ENCODE data around the gene SUB1.

SUB1 gene

DNA sequence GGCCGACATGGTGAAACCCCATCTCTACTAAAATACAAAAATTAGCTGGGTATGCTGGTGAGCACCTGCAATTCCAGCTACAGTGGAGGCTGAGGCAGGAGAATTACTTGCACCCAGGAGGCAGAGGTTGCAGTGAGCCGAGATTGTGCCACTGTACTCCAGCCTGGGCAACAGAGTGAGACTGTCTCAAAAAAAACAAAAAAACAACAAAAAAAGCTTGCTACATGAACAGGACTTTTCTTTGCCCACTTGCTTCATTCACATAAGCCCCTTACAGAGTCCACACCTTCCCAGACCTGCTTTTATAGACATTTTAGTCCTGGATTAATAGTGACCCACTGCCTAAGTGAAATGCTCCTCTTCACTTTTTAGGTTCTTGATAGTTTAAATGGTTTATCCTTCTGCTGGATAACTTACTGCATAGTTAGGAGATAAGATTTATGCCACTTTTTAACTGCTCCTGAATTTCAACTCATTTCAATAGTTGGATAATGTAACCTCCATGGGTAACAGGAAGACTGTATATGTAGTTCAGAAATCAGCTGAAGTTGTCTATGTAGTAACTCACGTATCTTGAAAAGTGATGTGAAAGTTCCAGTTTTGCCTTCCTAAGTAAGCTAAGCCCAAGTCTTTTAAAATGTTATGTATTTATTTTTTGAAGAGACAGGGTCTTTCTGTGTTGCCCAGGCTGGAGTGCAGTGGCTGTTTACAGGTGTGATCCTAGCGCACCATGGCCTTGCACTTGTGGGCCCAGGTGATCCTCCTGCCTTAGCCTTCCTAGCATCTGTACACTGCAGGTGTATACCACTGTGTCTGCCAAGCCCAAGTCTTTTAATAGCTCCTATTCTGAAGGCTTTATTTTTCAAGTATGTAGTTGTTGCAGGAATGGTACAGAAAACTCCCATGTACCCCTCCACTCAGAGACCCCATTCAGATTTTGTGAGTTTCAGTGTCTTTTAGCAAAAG, 19.7 kb downstream of the SUB1 start:
- Histone ChIP-seq H4K20me1 (ENCODE audit: insufficient read depth, low read length) (no peaks in the 10 kb centered on the region), H3K9me3 (ENCODE audit: low read length) (no peaks in the 10 kb centered on the region), H3K9ac (ENCODE audit: low read length) (no peak overlapping the region), H3K9me2 (ENCODE audit: low read depth, low read length) (no peaks in the 10 kb centered on the region), H3K4me3 (ENCODE audit: low read depth, low read length, poor library complexity, severe bottlenecking) (no peak overlapping the region), H3K27ac (ENCODE audit: low read depth, low read length, poor library complexity, severe bottlenecking) (no peak overlapping the region), H3K4me2 (ENCODE audit: low read length) (no peak overlapping the region), H3K4me1 (ENCODE audit: insufficient read depth, low read length, severe bottlenecking) (no peaks in the 10 kb centered on the region), H3K79me2 (ENCODE audit: insufficient read depth, low read length) (no peaks in the 10 kb centered on the region), H2AFZ (ENCODE audit: low read length) (no peak overlapping the region), H3F3A (ENCODE audit: insufficient read depth, low read length) (no peaks in the 10 kb centered on the region), H3K27me3 (ENCODE audit: insufficient read depth, low read length) (no peaks in the 10 kb centered on the region), H3K36me3 (ENCODE audit: insufficient read depth, low read length) (peaks cover 10% of the 10 kb centered on the region)
- TF ChIP-seq CTCF (IDR thresholded peaks at IDR 0.05; ENCODE audit: low read length) (no peak), EZH2 (IDR thresholded peaks at IDR 0.05; ENCODE audit: borderline replicate concordance, low read length) (no peak)

GRCh38 chr5:32605766-32606152, 20.4 kb downstream of the SUB1 start:
- Histone ChIP-seq H3K79me2 (ENCODE audit: insufficient read depth, low read length) (no peaks in the 10 kb centered on the region), H2AFZ (ENCODE audit: low read length) (no peak overlapping the region), H4K20me1 (ENCODE audit: insufficient read depth, low read length) (no peaks in the 10 kb centered on the region), H3K4me2 (ENCODE audit: low read length) (no peak overlapping the region), H3F3A (ENCODE audit: insufficient read depth, low read length) (no peaks in the 10 kb centered on the region), H3K9me3 (ENCODE audit: low read length) (no peaks in the 10 kb centered on the region), H3K9me2 (ENCODE audit: low read depth, low read length) (no peaks in the 10 kb centered on the region), H3K36me3 (ENCODE audit: insufficient read depth, low read length) (peaks cover 6% of the 10 kb centered on the region; the same call in 1 of the 2 replicates), H3K27me3 (ENCODE audit: insufficient read depth, low read length) (no peaks in the 10 kb centered on the region), H3K9ac (ENCODE audit: low read length) (no peak overlapping the region), H3K4me3 (ENCODE audit: low read depth, low read length, poor library complexity, severe bottlenecking) (no peak overlapping the region), H3K4me1 (ENCODE audit: insufficient read depth, low read length, severe bottlenecking) (no peaks in the 10 kb centered on the region), H3K27ac (ENCODE audit: low read depth, low read length, poor library complexity, severe bottlenecking) (no peak overlapping the region)
- no peak for TF ChIP-seq EZH2 (IDR thresholded peaks at IDR 0.05; ENCODE audit: borderline replicate concordance, low read length)
- TF ChIP-seq CTCF (IDR thresholded peaks at IDR 0.05; ENCODE audit: low read length): no peak

DNA sequence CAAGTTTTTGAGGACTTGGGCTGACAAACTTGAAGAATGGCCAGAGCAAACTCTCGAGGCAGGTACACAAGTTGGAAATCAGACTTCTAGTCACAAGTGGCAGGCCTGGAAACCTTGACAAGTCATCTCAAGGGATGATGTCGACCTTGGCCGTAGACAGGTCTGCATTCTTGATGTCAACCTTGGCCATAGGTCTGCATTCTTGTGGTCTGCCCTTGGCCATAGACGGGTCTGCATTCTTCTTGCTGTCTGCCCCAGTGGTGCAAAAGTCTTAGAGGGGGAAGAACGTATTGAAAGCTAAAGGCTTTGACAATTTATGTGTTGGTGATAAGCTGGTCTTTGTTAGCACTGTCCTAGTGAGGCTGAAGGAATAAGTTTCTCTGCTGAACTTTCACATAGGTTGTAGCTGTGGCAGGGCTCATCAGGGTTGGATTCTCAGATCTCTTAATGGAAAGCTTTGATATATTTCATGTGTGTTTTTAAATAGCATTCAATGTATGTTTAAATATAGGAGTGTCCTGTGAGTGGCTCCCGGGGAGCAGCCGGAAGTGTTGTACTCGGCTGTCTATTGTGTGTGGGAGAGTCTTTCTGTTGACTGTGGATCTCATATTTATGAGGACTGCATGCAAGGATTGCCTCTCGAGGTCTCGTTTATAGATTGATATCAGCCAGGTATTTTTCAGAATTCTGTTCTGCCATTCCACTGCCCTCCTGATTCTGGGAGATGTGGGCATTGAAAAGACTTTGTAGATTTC, 27.0 kb downstream of the SUB1 start:
- H3F3A ChIP-seq (ENCODE audit: insufficient read depth, low read length): no peaks in the 10 kb centered on the region
- no peak overlapping the region for H2AFZ ChIP-seq (ENCODE audit: low read length)
- no peak overlapping the region for H3K27ac ChIP-seq (ENCODE audit: low read depth, low read length, poor library complexity, severe bottlenecking)
- no peaks in the 10 kb centered on the region for H3K79me2 ChIP-seq (ENCODE audit: insufficient read depth, low read length)
- no peaks in the 10 kb centered on the region for H3K36me3 ChIP-seq (ENCODE audit: insufficient read depth, low read length)
- H3K4me2 ChIP-seq (ENCODE audit: low read length): no peak overlapping the region
- H3K9ac ChIP-seq (ENCODE audit: low read length): no peak overlapping the region
- H3K4me3 ChIP-seq (ENCODE audit: low read depth, low read length, poor library complexity, severe bottlenecking): no peak overlapping the region
- no peaks in the 10 kb centered on the region for H3K9me2 ChIP-seq (ENCODE audit: low read depth, low read length)
- H3K4me1 ChIP-seq (ENCODE audit: insufficient read depth, low read length, severe bottlenecking): no peaks in the 10 kb centered on the region
- TF ChIP-seq EZH2 (IDR thresholded peaks at IDR 0.05; ENCODE audit: borderline replicate concordance, low read length) (no peak), CTCF (IDR thresholded peaks at IDR 0.05; ENCODE audit: low read length) (no peak)
- H4K20me1 ChIP-seq (ENCODE audit: insufficient read depth, low read length): no peaks in the 10 kb centered on the region
- H3K9me3 ChIP-seq (ENCODE audit: low read length): no peaks in the 10 kb centered on the region
- no peaks in the 10 kb centered on the region for H3K27me3 ChIP-seq (ENCODE audit: insufficient read depth, low read length)

All from OCI-LY1 (cell line).